Mucosa of stomach (tissue), 1 donor: ENCODE data around the gene HNRNPDL.
"Not testable (repeated sequence)": the region's sequence is repeated elsewhere in the genome, so short reads cannot be mapped to it uniquely, and the experiment has no call there.

Experiments
- H3K27me3 ChIP-seq: one replicate; pipeline ENCODE4 v1.7.0; 2013; ENCODE audit warnings: mild to moderate bottlenecking, low read length; ENCODE audit not compliant: control insufficient read depth, insufficient read depth
- H3K36me3 ChIP-seq: one replicate; pipeline ENCODE4 v1.7.0; 2013; ENCODE audit warnings: low read length; ENCODE audit not compliant: control insufficient read depth, insufficient read depth
- H3K4me1 ChIP-seq: one replicate; pipeline ENCODE4 v1.7.0; 2013; ENCODE audit warnings: mild to moderate bottlenecking, low read length; ENCODE audit not compliant: control insufficient read depth, insufficient read depth
- H3K4me3 ChIP-seq: one replicate; pipeline ENCODE4 v1.7.0; 2013; ENCODE audit warnings: low read length
- H3K9ac ChIP-seq: one replicate; pipeline ENCODE4 v1.7.0; 2013; ENCODE audit warnings: mild to moderate bottlenecking, low read length, moderate library complexity
- H3K9me3 ChIP-seq: one replicate; pipeline ENCODE4 v1.7.0; 2013; ENCODE audit warnings: mild to moderate bottlenecking, low read length, moderate library complexity; ENCODE audit not compliant: control insufficient read depth
- donor health status: Pancreatic carcinoma.

The HNRNPDL gene

GRCh38 chr4:82403725-82404124 lies 26.5 kb downstream of the HNRNPDL start:
- H3K9me3 ChIP-seq = no peaks in the 10 kb centered on the region
- H3K4me1 ChIP-seq = no peaks in the 10 kb centered on the region
- no peaks in the 10 kb centered on the region for H3K27me3 ChIP-seq
- H3K9ac ChIP-seq = no peak overlapping the region
- no peak overlapping the region for H3K4me3 ChIP-seq
- no peaks in the 10 kb centered on the region for H3K36me3 ChIP-seq

GRCh38 chr4:82402196-82402775 lies 28.0 kb downstream of the HNRNPDL start:
- H3K9ac ChIP-seq = no peak overlapping the region
- H3K27me3 ChIP-seq = no peaks in the 10 kb centered on the region
- H3K9me3 ChIP-seq = no peaks in the 10 kb centered on the region
- H3K4me1 ChIP-seq = no peaks in the 10 kb centered on the region
- H3K4me3 ChIP-seq = no peak overlapping the region
- H3K36me3 ChIP-seq = no peaks in the 10 kb centered on the region

- Histone ChIP-seq H3K9me3 (no peaks in the 10 kb centered on the region), H3K4me3 (no peak overlapping the region), H3K36me3 (no peaks in the 10 kb centered on the region), H3K9ac (no peak overlapping the region), H3K4me1 (no peaks in the 10 kb centered on the region), H3K27me3 (no peaks in the 10 kb centered on the region)
Observed at GRCh38 chr4:82401600-82401999, 28.7 kb downstream of the HNRNPDL start.

GRCh38 chr4:82398263-82398662 lies 32.0 kb downstream of the HNRNPDL start:
- peaks cover 16% of the 10 kb centered on the region for H3K4me1 ChIP-seq
- H3K9ac ChIP-seq = no peak overlapping the region
- H3K9me3 ChIP-seq = no peaks in the 10 kb centered on the region
- H3K36me3 ChIP-seq = no peaks in the 10 kb centered on the region
- H3K27me3 ChIP-seq = no peaks in the 10 kb centered on the region
- H3K4me3 ChIP-seq = no peak overlapping the region

- peaks cover 16% of the 10 kb centered on the region for H3K4me1 ChIP-seq
- H3K27me3 ChIP-seq = no peaks in the 10 kb centered on the region
- H3K9ac ChIP-seq = no peak overlapping the region
- H3K4me3 ChIP-seq = no peak overlapping the region
- no peaks in the 10 kb centered on the region for H3K9me3 ChIP-seq
- no peaks in the 10 kb centered on the region for H3K36me3 ChIP-seq
Observed at GRCh38 chr4:82397527-82397926, 32.7 kb downstream of the HNRNPDL start.

GRCh38 chr4:82394896-82395295 lies 35.4 kb downstream of the HNRNPDL start:
- no peaks in the 10 kb centered on the region for H3K27me3 ChIP-seq
- no peak overlapping the region for H3K4me3 ChIP-seq
- H3K9me3 ChIP-seq = no peaks in the 10 kb centered on the region
- H3K4me1 ChIP-seq = peaks cover 16% of the 10 kb centered on the region
- H3K36me3 ChIP-seq = no peaks in the 10 kb centered on the region
- no peak overlapping the region for H3K9ac ChIP-seq

- H3K27me3 ChIP-seq, H3K9ac ChIP-seq, H3K4me1 ChIP-seq, H3K36me3 ChIP-seq, H3K4me3 ChIP-seq, H3K9me3 ChIP-seq: not testable (repeated sequence)
Observed at GRCh38 chr4:82390061-82390460, 40.2 kb downstream of the HNRNPDL start.

GRCh38 chr4:82388405-82388804 lies 41.9 kb downstream of the HNRNPDL start:
- no peak overlapping the region for H3K9ac ChIP-seq

GRCh38 chr4:82386312-82386711 lies 44.0 kb downstream of the HNRNPDL start:
- not testable (repeated sequence) for H3K36me3 ChIP-seq, H3K4me1 ChIP-seq, H3K4me3 ChIP-seq, H3K9ac ChIP-seq, H3K9me3 ChIP-seq, H3K27me3 ChIP-seq

More at GRCh38 chr4:82388405-82388804, 41.9 kb downstream of the HNRNPDL start:
- H3K4me1 ChIP-seq = no peaks in the 10 kb centered on the region
- no peak overlapping the region for H3K4me3 ChIP-seq
- H3K27me3 ChIP-seq = no peaks in the 10 kb centered on the region
- H3K36me3 ChIP-seq = no peaks in the 10 kb centered on the region
- no peaks in the 10 kb centered on the region for H3K9me3 ChIP-seq

GRCh38 chr4:82382751-82383150 lies 47.5 kb downstream of the HNRNPDL start:
- H3K9me3 ChIP-seq = no peaks in the 10 kb centered on the region
- H3K4me1 ChIP-seq = no peaks in the 10 kb centered on the region

GRCh38 chr4:82381661-82382296 lies 48.5 kb downstream of the HNRNPDL start:
- Histone ChIP-seq H3K4me3 (no peak overlapping the region), H3K9me3 (no peaks in the 10 kb centered on the region), H3K4me1 (no peaks in the 10 kb centered on the region), H3K9ac (no peak overlapping the region), H3K27me3 (no peaks in the 10 kb centered on the region), H3K36me3 (no peaks in the 10 kb centered on the region)

More at GRCh38 chr4:82382751-82383150, 47.5 kb downstream of the HNRNPDL start:
- Histone ChIP-seq H3K9ac (no peak overlapping the region), H3K4me3 (no peak overlapping the region), H3K27me3 (no peaks in the 10 kb centered on the region), H3K36me3 (no peaks in the 10 kb centered on the region)

GRCh38 chr4:82381235-82381634 lies 49.0 kb downstream of the HNRNPDL start:
- no peaks in the 10 kb centered on the region for H3K36me3 ChIP-seq
- H3K4me3 ChIP-seq = no peak overlapping the region
- H3K9me3 ChIP-seq = no peaks in the 10 kb centered on the region
- no peaks in the 10 kb centered on the region for H3K27me3 ChIP-seq
- H3K9ac ChIP-seq = no peak overlapping the region
- no peaks in the 10 kb centered on the region for H3K4me1 ChIP-seq

- Histone ChIP-seq H3K4me1 (no peaks in the 10 kb centered on the region), H3K9ac (no peak overlapping the region), H3K4me3 (no peak overlapping the region)
Observed at GRCh38 chr4:82380831-82381230, 49.4 kb downstream of the HNRNPDL start.

More at GRCh38 chr4:82380831-82381230, 49.4 kb downstream of the HNRNPDL start:
- H3K27me3 ChIP-seq = no peaks in the 10 kb centered on the region
- no peaks in the 10 kb centered on the region for H3K36me3 ChIP-seq
- no peaks in the 10 kb centered on the region for H3K9me3 ChIP-seq
